Stimulated activated CD8-positive, alpha-beta memory T cell treated with anti-CD3 and anti-CD28 coated beads, Interleukin-12 subunit alpha, Interleukin-12 subunit beta, amount 100 ng/mL, for 4 hours (primary cell): ENCODE results near the gene DNAJC16.
"Not testable (repeated sequence)": the region's sequence is repeated elsewhere in the genome, so short reads cannot be mapped to it uniquely, and the experiment has no call there.

Experiments used
- DNase-seq: peaks from one replicate; pipeline ENCODE4 v3.0.0-alpha.2; 2020; ENCODE audit warnings: low read depth

Gene DNAJC16

DNA sequence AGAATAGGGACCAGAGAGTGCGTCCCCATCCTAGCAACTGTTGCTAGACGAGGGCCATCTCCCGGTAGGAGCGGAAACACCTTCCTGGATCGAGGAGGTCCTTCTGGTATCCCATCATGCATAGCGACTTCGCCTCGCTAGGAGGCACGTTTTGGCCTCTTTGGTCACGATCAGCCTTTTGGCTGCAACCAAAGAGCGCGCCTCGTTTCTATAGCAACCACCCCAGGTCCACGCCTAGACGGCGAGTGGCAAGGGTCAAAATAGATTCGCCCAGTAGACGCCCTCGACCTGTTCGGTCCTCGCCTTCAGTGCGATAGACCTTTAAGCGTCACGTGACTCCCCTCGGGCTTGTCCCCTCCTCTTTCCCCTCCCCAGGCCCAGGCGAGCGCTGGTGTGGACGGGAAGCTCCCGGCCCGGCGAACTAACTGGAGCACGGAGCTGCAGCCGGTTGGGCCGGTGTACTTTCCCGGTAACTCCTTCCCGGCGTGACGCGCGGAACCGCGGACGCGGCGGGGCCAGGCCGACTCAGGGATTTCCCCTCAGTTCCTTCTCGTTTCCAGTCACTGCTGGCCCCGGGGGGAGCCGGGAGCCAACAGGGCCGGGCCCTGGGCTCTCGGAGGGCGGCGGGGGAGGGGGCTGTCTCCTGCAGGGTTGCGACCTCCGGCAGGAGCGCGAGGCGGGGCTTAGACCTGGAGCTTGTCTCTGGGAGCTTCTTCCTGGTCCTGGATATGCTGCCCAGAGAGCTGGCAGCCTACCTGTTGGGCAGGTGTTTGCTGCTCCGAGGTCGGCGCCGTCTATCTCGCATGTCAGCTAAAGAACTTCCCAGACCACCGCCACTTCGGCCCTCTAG is at the start of gene DNAJC16:
TSS of gene DNAJC16 (plus strand) at position 359 of the 850 bp plus-strand sequence. CDS start 2,258 bp downstream, outside the sequence.
- DNase-seq: peak; percentile 90

DNA sequence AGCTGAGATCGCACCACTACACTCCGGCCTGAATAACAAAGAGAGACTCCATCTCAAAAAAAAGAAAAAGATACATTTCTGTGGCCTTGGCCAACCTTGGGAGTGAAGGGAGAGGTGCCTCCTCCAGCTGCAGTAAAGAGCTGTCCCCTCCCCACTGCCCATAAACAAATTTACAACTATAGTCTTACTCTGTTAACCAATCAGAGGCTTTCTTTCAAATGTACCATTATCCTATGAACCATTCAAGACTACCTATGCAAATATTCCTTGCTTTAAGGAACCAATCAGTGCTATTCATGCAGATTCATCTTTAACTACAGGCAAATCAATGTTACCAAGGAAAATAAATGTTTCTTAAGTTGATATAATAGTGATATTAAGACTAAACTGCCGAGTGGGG is 49.7 kb upstream of the DNAJC16 start:
- no peak for DNase-seq

DNA sequence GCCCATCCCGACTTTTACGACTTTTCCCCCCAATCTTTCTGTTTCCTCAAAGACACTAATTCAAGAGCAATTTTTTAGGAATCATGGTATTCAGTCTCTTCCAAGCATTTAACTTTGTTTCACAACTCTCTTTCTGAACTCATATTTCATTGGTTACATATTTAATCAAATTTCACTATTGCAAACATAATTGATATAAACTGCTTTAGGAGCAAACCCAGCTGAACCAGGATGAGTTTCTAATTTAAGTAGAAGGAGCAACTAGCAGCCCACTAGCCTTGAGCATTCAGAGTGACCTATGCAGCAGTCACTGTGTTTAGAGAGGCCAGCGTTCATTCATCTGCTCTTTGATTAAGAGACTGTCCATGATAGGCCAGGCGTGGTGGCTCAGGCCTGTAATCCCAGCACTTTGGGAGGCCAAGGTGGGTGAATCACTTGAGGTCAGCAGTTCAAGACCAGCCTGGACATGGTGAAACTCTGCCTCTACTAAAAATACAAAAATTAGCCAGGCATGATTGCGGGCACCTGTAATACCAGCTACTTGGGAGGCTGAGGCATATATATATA is 48.9 kb upstream of the DNAJC16 start:
- DNase-seq: no peak

DNA sequence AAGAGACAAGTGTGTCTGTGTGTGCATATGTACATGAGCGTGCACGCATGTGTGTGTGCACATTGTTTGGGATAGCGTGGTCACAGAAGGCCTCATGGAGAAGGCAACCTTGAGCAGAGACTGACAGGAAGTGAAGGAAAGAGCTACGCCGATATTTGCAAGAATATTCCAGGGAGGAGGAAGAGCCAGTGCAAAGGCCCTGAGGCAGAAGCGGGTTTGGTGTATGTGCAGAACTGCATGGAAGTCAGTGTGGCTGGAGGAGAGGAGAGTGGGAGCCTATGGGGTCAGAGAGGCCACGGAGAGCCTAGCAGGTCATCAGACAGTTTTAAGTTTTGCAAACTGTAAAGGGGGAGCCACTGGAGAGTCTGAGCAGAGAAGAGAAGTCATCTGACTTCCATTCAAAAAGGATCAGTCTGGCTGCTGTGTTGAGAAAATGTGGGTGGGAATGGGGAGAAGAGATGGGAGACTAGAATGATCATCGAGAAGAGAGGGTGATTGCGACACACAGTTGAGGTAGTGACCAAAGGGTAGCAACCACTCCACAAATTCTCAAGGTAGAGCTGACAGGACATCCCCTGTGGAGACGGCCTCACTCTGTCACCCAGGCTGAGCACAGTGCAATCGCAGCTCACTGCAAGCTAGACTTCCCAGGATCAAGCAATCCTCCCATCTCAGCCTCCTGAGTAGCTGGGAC is 46.8 kb upstream of the DNAJC16 start:
- no peak for DNase-seq

DNA sequence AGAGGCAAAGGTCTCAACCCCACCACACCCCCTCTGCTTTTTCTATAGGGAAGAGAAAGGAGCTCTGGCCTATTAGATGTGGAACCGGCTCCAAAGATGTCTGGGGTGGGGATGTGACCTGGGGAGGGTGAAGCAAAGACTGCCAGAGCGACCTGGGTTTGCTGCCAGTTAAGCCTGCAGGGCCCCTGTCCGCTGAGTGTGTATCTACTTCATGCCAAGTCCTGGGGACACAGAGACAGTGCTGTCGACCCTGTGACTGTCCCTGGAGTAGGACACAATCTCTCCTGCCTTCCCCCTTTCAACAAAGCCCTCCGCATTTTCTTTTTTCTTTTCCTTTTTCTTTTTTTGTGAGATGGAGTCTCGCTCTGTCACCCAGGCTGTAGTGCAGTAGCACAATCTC is 44.2 kb upstream of the DNAJC16 start:
- not testable (repeated sequence) for DNase-seq

DNA sequence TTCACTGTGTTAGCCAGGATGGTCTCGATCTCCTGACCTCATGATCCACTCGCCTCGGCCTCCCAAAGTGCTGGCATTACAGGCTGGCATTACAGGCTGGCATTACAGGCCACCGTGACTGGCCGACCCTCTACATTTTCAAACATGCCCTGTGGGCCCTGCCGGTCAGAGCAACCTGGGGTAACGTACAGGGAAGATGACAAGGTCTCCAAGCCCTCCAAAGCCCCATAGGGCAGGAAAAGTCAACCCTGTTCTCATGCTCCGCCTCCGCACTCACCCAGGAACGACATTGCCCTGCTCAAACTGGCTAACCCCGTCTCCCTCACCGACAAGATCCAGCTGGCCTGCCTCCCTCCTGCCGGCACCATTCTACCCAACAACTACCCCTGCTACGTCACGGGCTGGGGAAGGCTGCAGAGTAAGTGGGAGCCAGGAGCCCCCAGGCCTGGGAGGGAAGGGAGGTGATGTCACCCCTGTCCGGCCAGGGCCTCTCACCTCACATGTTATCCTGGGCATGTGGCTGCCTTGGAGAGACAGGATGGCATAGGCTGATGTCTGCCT is 43.6 kb upstream of the DNAJC16 start:
- not testable (repeated sequence) for DNase-seq

DNA sequence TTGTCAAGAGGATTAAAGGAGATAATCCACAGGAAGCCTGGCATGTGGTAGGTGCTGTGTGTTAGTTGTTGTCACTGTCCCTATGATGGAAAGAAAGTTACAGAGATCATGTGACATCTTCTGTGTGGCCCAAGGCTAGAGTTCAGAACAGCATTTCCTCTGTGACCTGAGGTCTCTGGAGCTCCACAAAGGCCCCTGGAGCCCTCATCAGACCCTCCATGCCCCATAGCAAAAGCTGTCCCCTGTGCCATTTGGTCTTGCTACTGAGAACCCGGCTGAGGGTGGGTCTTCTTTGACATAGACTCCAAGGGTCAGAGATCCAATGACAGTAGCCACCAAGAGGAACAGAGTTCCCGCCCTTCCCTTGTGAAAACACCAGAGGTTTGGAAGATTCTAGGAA is 42.7 kb upstream of the DNAJC16 start:
- DNase-seq: no peak

DNA sequence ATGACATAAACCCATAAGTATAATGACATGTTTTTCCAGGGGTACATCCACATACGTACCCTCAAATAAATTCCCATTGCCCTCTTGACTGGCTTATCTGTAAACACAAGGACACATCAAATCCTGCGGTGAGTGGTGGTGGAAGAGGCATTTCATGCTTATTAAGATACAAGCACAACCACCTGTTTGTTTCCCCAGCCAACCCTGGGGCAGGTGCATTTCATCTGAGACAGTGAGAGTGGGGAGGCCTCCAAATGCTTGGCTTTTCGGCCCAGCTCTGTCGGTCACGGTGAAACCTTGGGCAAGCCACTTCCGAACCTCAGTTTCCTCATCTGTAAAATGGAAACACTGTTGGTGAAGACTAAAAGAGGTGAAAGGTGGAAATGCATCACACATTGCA is 42.2 kb upstream of the DNAJC16 start:
- DNase-seq: not testable (repeated sequence)

DNA sequence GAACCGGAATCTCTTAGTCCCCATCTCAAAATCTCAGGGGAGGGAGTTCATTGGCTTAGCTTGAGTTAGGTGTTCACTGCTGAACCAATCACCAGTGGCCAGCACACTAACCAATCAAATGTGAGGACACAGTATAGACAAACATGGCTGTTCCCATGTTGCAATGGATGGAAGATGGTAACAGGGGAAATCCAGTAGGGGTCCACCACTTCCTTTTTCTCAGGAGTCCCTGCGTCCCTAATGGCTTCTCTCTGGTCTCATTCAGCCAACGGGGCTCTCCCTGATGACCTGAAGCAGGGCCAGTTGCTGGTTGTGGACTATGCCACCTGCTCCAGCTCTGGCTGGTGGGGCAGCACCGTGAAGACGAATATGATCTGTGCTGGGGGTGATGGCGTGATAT is 41.0 kb upstream of the DNAJC16 start:
- DNase-seq: no peak

DNA sequence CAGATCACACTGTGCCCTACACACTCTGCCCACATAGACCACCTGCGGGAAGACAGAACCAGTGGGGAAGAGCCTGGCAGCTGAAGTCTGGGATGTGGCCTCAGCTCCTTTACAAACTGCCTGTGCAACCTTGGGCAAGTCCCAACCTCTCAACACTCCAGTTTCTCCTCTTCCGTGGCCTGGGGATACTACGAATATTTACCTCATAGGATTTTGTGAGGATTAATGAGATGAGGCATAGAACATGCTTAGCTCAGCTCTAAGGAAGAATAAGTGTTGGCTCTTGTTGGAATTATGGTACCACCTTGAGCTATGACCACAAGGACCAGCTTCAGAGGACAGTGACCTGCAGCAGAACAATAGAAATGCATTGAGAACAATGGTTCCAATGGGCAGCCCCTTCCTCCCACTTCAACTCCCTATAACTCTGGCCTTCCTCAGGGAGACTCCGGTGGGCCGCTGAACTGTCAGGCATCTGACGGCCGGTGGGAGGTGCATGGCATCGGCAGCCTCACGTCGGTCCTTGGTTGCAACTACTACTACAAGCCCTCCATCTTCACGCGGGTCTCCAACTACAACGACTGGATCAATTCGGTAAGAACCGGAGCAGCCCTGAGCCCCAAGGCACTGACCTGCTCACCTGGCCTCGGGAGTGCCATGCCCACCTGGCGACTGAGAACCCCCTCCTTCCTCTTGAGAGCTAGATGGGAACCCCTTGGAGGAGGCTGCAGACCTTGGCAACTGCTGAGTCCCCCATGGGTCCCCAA is 39.6 kb upstream of the DNAJC16 start:
- DNase-seq: not testable (repeated sequence)

DNA sequence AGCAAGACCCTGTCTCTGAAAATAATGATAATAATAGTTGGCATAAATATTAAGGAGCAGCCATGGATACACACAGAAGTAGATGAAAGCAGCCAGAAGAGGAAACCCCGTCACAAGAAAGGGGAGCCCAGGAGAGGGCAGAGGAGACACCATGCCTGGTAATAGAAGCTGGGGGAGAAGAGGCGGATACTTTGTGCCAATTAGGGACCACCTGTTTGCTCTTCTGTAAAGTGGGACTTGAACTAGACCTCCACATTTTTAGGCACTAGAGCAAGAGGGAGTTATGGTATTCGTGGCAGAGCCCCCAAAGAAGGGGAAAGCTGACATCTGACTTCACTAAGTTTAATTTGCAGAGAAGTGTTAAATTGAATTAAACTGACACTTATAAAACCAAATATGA is 38.3 kb upstream of the DNAJC16 start:
- no peak for DNase-seq

DNA sequence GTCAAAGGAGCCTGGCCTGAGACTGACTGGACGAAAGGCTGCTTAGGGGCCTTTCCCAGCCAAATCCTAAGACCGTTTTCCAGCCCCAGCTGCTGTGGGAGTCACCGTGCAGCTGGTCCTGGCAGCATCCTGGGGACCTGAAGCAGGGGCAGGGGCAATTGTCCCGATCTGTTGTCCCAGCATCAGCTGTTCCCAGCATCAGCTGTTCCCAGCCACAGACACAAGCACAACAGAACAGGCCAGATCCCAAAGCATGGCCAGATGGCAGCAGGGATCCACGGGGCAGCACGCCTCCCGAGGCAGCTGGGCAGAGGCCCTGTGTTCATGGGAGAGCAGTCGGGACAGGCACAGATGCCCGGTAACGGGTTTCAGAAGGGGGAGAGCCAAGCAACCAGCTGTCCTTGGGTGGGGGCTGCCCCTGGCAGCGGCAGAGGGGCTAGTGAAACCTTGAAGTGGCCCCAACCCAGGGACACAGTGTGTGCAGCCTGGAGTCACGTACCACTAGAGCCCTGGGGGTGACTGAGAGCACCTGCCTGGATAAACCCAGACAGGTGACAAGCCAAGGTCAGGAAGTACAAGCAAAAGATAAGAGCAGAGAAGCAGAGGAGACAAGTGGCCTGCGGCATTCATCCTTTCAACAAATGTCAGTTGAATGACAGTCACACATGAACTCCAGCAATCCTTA is 37.5 kb upstream of the DNAJC16 start:
- DNase-seq: no peak

DNA sequence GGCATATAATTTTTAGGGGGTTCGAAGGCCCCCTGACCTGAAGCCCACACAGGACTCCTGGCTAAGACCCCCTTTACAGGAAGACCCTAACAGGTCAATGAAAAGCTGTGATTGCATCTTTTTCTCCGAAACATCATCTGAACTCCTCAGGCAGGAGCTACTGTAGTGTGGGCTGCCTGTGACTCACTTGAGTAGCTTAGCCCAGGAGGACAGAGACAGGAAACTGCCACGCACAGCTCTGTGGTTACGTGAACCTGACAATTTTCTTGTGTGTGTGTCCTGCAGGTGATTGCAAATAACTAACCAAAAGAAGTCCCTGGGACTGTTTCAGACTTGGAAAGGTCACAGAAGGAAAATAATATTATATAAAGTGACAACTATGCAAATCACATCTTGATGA is 35.6 kb upstream of the DNAJC16 start:
- DNase-seq: not testable (repeated sequence)

DNA sequence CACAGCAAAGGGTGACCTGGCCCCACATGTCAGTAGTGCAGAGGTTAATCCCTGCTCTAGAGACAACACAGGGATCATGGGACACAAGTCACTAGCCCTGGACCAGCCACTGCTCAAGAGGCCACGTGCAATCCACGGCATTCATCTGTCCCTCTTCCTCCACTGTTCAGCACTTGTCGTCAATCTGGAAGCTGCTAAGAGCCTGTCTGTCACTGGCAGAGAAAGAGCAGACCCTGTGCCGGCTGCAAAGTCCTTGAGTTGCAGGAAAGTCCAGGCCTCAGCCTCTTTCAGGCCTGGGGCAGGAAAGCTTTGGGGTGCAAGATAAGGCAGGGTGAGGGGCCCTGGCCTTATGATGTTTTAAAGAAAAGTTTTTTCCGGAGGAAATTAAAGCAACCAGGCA is 34.1 kb upstream of the DNAJC16 start:
- DNase-seq: no peak

DNA sequence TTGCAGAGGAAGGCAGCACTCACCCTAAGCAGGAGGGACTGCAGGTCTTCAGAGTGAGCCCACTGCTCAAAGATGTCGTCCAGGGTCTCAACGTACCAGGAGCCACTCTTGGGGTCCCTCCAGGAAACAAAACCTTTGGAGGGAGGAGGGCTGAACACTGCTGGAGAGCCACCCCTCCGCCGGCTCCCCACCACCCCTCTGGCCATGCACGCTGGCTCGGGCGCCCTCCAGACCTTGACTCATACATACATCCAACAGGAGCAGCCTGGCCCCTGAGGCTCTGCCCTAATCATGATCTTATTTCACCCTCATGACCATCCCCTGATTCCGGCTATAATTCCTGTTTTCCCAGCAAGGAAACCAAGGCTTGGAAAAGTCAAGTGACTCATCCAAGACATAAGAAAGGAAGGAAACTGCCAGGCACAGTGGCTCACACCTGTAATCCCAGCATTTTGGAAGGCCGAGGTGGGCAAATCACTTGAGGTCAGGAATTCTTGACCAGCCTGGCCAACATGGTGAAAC is 32.7 kb upstream of the DNAJC16 start:
- DNase-seq: no peak

DNA sequence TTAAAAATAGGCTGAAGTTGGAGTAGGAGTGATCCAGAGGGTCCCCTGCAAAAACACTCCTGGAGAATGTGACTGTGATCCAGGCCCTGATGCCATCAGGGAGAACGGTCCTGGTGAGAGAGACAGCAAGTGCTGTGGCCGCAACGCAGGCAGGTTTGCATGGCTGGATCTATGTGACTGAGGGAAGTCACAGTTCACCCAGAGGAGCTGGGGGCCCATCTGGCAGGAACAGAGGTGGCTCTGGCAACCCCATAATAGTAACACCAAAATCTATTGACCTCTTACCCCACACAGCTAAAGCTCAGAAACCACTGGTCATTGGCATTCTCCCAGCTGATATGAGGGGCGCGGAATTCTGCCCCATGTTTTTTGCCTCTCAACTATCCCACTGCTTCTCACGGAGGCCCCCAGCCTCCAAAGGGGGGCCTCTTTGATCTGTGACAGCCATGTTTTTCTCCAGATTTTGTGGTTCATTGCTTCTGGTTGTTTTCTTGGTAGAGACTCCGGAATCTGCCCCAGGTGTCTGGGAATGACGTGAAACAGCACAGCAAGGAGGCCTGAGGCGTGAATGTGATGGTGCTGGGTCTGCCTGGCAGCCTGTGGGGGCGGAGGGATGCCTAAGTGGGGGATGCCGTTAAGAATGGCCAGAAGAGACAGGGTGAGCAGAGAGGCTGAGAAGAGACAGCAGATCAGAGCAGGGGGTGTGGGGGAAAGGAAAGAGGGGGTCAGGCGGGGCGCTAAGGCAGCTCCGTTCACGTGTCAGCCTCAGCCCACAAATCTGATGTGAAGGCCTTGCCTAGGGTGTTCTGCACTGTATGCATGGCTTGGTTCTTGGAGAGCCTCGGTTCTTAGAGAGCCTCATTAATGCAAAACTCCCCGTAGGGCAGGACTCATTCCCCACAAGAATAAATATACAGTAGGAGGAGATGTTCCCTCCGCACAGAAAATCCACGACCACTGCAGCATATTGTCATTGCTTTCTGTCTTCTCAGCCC is 26.2 kb upstream of the DNAJC16 start:
- DNase-seq: no peak

DNA sequence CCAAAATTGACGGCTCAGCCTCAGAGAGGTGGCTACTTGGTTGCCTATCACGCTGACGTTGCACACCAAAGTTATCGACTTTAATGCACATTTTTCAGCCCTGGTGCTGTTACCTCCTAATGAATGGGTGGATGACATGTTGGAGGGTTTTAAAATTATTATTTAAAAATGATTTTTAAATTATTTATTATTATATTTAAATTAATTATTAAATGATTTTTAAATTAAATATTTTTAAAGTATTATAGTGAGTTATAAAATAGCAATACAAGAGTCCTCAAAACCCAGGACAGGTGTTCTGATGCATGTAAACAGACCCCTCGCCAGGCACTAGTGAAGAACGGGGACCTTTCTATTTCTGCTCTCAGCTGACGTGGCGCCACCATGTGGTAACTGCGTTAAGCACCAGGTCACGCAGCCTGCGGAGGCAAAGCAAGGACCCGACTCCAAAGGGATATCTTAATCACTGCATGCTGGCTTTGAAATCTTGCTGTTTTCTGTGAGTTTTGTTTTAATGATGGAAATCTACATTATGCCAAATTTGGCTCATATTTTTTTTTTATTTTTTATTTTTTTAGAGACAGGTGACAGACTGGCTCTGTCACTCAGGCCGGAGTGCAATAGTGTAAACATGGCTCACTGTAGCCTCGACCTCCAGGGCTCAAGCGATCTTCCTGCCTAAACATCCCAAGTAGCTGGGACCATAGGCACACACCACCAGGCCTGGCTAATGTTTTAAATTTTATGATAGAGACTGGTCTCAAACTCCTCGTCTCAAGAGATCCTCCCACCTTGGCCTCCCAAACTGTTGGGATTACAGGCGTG is 25.2 kb upstream of the DNAJC16 start:
- DNase-seq: peak; percentile 10

DNA sequence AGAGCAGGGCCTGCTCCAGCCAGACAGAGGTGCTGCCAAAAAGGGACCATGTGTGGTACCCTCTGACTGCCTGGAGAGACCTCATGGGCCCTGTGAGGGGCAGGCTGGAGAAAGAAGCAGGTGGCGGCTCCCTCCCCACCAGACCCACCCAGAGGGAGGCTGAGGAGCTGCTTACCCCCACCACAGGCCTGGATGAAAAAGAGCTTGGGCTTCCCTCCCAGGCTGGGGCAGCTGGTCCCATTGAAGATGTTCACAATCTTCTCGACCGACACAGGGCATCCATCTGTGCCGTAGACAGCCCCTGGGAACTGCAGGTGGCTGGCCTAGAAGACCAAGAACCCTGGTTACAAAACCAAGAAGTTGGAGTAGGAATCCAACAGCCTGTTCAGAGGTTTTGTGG is 22.2 kb upstream of the DNAJC16 start:
- DNase-seq: no peak

DNA sequence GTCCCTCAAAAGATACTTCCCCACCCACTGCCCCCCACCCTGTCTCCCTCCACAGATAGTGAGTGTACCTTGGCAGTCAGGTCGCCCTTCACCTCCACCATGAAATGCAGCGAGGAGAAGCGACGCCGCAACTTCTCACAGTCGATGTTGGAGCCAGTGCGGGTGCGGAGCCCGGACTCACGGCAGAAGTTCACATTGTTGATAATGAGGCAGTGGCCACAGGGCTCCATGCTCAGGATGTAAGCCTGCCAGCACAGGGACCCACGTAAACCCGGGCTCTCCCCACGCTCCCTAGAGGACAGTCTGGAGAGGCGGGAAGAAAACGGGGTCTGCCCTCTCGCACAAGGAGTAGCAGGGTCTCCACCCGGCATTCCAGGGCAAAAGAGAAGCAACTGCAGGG is 19.8 kb upstream of the DNAJC16 start:
- no peak for DNase-seq
